GM19035 (cell line): ENCODE results near the gene UPB1.

ENCODE experiments used
- ATAC-seq: cut with Tn5 transposase; IDR thresholded peaks from one replicate; pipeline ENCODE4 v1.9.1; 2021; ENCODE audit not compliant: unreplicated experiment

UPB1 gene

GRCh38 chr22:24563246-24563645 lies 68.1 kb downstream of the UPB1 start:
- ATAC-seq: no peak

DNA sequence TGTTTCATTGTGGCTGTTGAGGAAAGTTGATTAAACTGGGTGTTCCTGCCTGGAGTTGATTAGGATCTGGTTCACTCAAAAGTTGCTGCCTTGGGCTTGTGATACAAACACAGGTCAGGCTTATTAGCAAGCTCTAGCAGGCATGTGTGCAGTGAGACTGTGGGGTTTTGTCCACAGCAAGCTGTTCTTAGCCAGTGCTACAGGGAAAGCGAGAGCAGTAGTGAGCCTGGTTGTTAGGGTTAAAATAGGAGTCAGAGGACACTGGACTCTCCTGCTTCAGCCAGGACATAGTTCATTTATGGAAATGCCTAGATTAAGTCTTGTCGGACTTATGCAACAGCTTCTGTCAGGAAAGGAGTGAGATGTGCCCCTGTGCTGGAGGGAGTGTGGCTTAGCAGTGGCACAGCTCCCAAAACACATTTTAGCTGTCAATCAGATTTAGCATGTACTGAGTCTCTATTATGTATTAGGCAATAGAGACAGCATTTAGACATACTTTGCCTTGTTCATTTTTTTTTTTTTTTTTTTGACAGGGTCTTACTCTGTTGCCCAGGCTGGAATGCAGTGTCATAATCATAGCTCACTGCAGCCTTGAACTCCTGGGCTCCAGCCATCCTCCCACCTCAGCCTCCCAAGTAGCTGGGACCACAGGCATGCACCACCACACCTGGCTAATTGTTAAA lies 69.4 kb downstream of the UPB1 start:
- ATAC-seq: no peak

DNA sequence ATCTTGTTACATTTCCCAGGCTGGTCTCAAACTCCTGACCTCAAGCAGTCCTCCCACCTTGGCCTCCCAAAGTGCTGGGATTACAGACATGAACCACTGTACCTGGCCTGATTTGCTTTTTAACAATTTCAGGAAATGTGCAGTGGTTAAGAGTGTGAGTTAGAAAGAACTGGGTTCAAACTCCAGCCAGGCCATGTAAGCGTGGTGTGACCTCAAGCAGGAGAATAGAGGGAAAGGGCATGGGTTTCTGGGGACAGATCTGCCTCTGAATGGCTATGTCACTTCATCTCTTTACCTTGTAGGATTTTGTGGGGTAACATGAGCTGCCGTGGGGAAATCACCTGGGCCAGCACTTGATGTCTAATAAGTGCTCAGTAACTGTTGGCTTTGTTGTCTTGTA lies 69.9 kb downstream of the UPB1 start:
- ATAC-seq: no peak

- ATAC-seq: no peak
Observed at GRCh38 chr22:24566899-24567511, 71.9 kb downstream of the UPB1 start.

- ATAC-seq: no peak
Observed at GRCh38 chr22:24567668-24568067, 72.5 kb downstream of the UPB1 start.

DNA sequence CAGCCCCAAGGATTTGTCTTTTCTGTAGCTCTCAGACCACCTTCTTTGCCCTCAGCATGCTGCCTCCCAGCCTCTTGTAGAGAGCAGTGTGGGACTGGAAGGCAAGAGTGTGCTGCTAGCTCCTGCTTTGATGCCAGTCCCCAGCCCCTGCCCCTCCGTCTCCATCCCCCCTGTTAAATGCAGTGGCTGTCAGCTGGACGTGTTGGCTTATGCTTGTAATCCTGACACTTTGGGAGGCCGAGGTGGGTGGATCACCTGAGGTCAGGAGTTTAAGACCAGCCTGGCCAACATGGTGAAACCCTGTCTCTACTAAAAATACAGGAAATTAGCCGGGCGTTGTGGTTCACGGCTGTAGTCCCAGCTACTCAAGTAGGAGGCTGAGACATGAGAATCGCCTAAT lies 76.1 kb downstream of the UPB1 start:
- no peak for ATAC-seq

DNA sequence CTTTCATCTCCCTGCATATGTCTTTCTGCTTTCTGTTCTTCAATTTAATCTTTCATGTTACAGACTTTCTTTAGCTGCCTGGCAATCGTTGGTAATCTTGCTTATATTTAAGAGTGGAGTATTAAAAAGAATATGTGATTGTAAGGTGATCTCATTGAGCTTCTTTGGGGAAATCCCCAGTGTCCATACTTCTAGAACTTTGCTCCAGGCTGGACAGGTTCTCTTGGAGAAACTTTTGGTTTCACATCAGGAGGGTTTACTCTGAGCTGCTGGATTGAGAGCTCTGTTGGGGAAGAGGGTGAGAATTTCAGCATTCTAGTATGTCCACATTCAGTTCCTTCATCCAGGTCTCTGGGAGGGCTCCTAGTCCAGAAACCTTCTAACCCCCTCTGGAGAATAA lies 81.6 kb downstream of the UPB1 start:
- no peak for ATAC-seq
